Measurements from ENCODE around the gene HDAC6.

GRCh38 chrX:48781705-48782104 is 20.2 kb upstream of the HDAC6 start:
- TF ChIP-seq POLR2AphosphoS5 (IDR thresholded peaks at IDR 0.05; ENCODE audit: insufficient read depth, low read depth, low read length) (no peak), POLR2A (IDR thresholded peaks at IDR 0.05; ENCODE audit: low read depth, low read length) (no peak)
